ENCODE results near the gene BCO2. TPM values are rescaled to one million over a fixed set of nuclear protein-coding genes. Genes with fewer than 3 reads are reported as not detected.

The BCO2 gene
- total RNA-seq, 1 experiment from 2014 or later: 0.31 TPM

- no peak overlapping the region for H4K91ac ChIP-seq (ENCODE audit: insufficient read length, low read depth, low read length)
- WGBS (ENCODE audit: extremely low coverage, insufficient read length, low lambda C conversion rate): no CpG with 5 or more reads among the region's 3 CpGs
- H2AK5ac ChIP-seq (ENCODE audit: insufficient read length, low read length): no peak overlapping the region
- no peaks in the 10 kb centered on the region for H3K9me3 Mint-ChIP-seq
- no peak overlapping the region for H2BK15ac ChIP-seq (ENCODE audit: low read depth, low read length)
- no peak overlapping the region for H3K4me2 ChIP-seq (ENCODE audit: insufficient read depth, insufficient read length, low read length)
- H3K27me3 ChIP-seq (ENCODE audit: insufficient read depth, low read length): no peaks in the 10 kb centered on the region
- no peaks in the 10 kb centered on the region for H3K27me3 Mint-ChIP-seq (ENCODE audit: low read depth)
- H2BK120ac ChIP-seq (ENCODE audit: low read depth, low read length, poor library complexity, severe bottlenecking): no peak overlapping the region
- no peak overlapping the region for H3K18ac ChIP-seq (ENCODE audit: insufficient read length, low read depth, low read length)
- H3T11ph ChIP-seq (ENCODE audit: low read length): no peak overlapping the region
- H3K14ac ChIP-seq (ENCODE audit: insufficient read depth, low read length): no peak overlapping the region
- H3K27ac Mint-ChIP-seq: no peak overlapping the region; a peak in 1 of 7 replicates
- no peak overlapping the region for H2BK5ac ChIP-seq (ENCODE audit: insufficient read length, low read length)
- DNase-seq: no peak
- H3K4ac ChIP-seq (ENCODE audit: low read depth, low read length): no peak overlapping the region
- no peak overlapping the region for H3K27ac ChIP-seq (ENCODE audit: insufficient read length, low read depth, low read length)
- H3K23me2 ChIP-seq (ENCODE audit: insufficient read length, low read depth, low read length, poor library complexity, severe bottlenecking): no peaks in the 10 kb centered on the region
- no peak for TF ChIP-seq CTCF (conservative IDR thresholded peaks at IDR 0.05)
- no peaks in the 10 kb centered on the region for H4K20me1 ChIP-seq (ENCODE audit: control insufficient read depth, insufficient read depth, insufficient read length)
- no peak overlapping the region for H3K56ac ChIP-seq (ENCODE audit: insufficient read length, low read depth, low read length)
- no peak overlapping the region for H2BK12ac ChIP-seq (ENCODE audit: insufficient read length, low read depth, low read length)
- H3K79me2 ChIP-seq (ENCODE audit: insufficient read depth, low read length): no peaks in the 10 kb centered on the region
- no peak overlapping the region for H3K9ac ChIP-seq (ENCODE audit: extremely low read depth, insufficient read length, low read length)
- H3K79me1 ChIP-seq (ENCODE audit: insufficient read depth, low read depth, low read length, poor library complexity, severe bottlenecking): no peaks in the 10 kb centered on the region
- H3K23ac ChIP-seq (ENCODE audit: insufficient read length, low read depth, low read length): no peak overlapping the region
- no peaks in the 10 kb centered on the region for H3K4me1 ChIP-seq (ENCODE audit: insufficient read depth, low read length)
- H3K9me3 ChIP-seq (ENCODE audit: control insufficient read depth, low read depth, low read length): no peaks in the 10 kb centered on the region
- no peak overlapping the region for H3K4me3 Mint-ChIP-seq
- no peak overlapping the region for H4K8ac ChIP-seq (replicated peaks; ENCODE audit: insufficient read length, low read depth, low read length)
- H2AFZ ChIP-seq (ENCODE audit: low read length): no peak overlapping the region
- no peak overlapping the region for H4K5ac ChIP-seq (ENCODE audit: insufficient read length, low read depth, low read length)
- H3K36me3 Mint-ChIP-seq (ENCODE audit: insufficient read depth in 1 of 3, low read depth in 3 of 3): no peaks in the 10 kb centered on the region
- H3K4me1 Mint-ChIP-seq: no peaks in the 10 kb centered on the region; a peak in 1 of 4 replicates
- no peak overlapping the region for H2BK20ac ChIP-seq (ENCODE audit: low read depth, low read length, poor library complexity, severe bottlenecking)
Measured at GRCh38 chr11:112128483-112129121, 46.7 kb upstream of the BCO2 start.
